CD4-positive, CD25-positive, alpha-beta regulatory T cell (primary cell): ENCODE results near the gene AK4. TPM values are rescaled to one million over a fixed set of nuclear protein-coding genes. Genes with fewer than 3 reads are reported as not detected.

Source experiments
- ATAC-seq, 2 donors: fragments of 150-1000 bp; cut with Tn5 transposase; one replicate each; pipeline ENCODE4 v1.10.0; 2021; ENCODE audit warnings: low read depth in 2 of 2, moderate number of reproducible peaks in 2 of 2, moderate library complexity in 1 of 2
- DNase-seq, 3 donors: peaks; one replicate each; pipeline versions ENCODE4 v3.0.0 to v3.0.0-alpha.2; 2012 to 2022; ENCODE audit warnings: mixed read lengths in 1 of 3
- H3K27ac ChIP-seq: one replicate; pipeline ENCODE4 v1.7.0; 2013; ENCODE audit warnings: mild to moderate bottlenecking, low read length; ENCODE audit not compliant: insufficient read depth, poor library complexity, severe bottlenecking
- H3K27me3 ChIP-seq: one replicate; pipeline ENCODE4 v1.7.0; 2013; ENCODE audit warnings: low read length; ENCODE audit not compliant: control insufficient read depth, insufficient read depth
- H3K36me3 ChIP-seq: one replicate; pipeline ENCODE4 v1.7.0; 2013; ENCODE audit warnings: mild to moderate bottlenecking, low read length, moderate library complexity; ENCODE audit not compliant: control insufficient read depth, insufficient read depth
- H3K4me1 ChIP-seq: 2 replicates; pipeline ENCODE4 v1.7.0; 2013; ENCODE audit warnings: mild to moderate bottlenecking, low read length; ENCODE audit not compliant: insufficient read depth, control insufficient read depth, poor library complexity, severe bottlenecking
- H3K4me3 ChIP-seq: one replicate; pipeline ENCODE4 v1.7.0; 2013; ENCODE audit warnings: low read depth, mild to moderate bottlenecking, low read length, moderate library complexity
- H3K9me3 ChIP-seq, 2 experiments: 1 replicate in 1 of 2; 2 replicates in 1 of 2; pipeline ENCODE4 v1.7.0; 2013; ENCODE audit warnings: low read length in 2 of 2, mild to moderate bottlenecking in 1 of 2, moderate library complexity in 1 of 2; ENCODE audit not compliant: control insufficient read depth in 2 of 2
- H3K27ac Mint-ChIP-seq, 3 donors: one replicate each; pipeline ENCODE4 v1.8.0; 2020 to 2022; ENCODE audit warnings: mild to moderate bottlenecking in 3 of 3, mixed read lengths in 3 of 3, moderate library complexity in 2 of 3
- H3K27me3 Mint-ChIP-seq: one replicate; pipeline ENCODE4 v1.8.0; 2022; ENCODE audit warnings: mild to moderate bottlenecking, mixed read lengths
- H3K36me3 Mint-ChIP-seq: one replicate; pipeline ENCODE4 v1.8.0; 2020; ENCODE audit warnings: mixed read lengths
- H3K4me1 Mint-ChIP-seq, 4 donors: one replicate each; pipeline ENCODE4 v1.8.0; 2020 to 2022; ENCODE audit warnings: mixed read lengths in 4 of 4, mild to moderate bottlenecking in 1 of 4
- H3K4me3 Mint-ChIP-seq, 4 donors: one replicate each; pipeline ENCODE4 v1.8.0; 2020 to 2022; ENCODE audit warnings: mild to moderate bottlenecking in 4 of 4, mixed read lengths in 4 of 4, moderate library complexity in 3 of 4
- H3K9me3 Mint-ChIP-seq, 7 donors: one replicate each; pipeline ENCODE4 v1.8.0; 2020 to 2022; ENCODE audit warnings: mixed read lengths in 7 of 7, mild to moderate bottlenecking in 3 of 7, moderate library complexity in 2 of 7
- polyA plus RNA-seq, 4 donors: library from polyadenylated mRNA; unstranded; fragments of 300-500 nt; fragmentation: Illumina TruSeq; gene quantifications; one replicate each; pipeline ENCODE4 v1.2.3, GENCODE V29; 2021
- total RNA-seq: library from RNA; stranded (reverse); gene quantifications from one replicate; pipeline ENCODE4 v1.2.3, GENCODE V29; 2022

AK4 gene
- total and polyA plus RNA-seq, 5 donors from 2014 or later: 0.08 to 0.56 (median 0.26) TPM; not detected in 1

- no peaks in the 10 kb centered on the region for H3K36me3 ChIP-seq
- H3K36me3 Mint-ChIP-seq: no peaks in the 10 kb centered on the region
- no peak overlapping the region for H3K27ac Mint-ChIP-seq
- no peaks in the 10 kb centered on the region for H3K9me3 Mint-ChIP-seq
- no peak overlapping the region for H3K4me3 ChIP-seq
- H3K4me1 Mint-ChIP-seq: peaks cover 0 to 20% (median 11%) of the 10 kb centered on the region in 4 donors
- no peak overlapping the region for H3K4me3 Mint-ChIP-seq
- peaks cover 29% of the 10 kb centered on the region for H3K27me3 ChIP-seq
- ATAC-seq (no peak), DNase-seq (no peak)
- peaks cover 53% of the 10 kb centered on the region for H3K27me3 Mint-ChIP-seq
- H3K4me1 ChIP-seq: peaks cover 11% of the 10 kb centered on the region
- H3K9me3 ChIP-seq: no peaks in the 10 kb centered on the region
- no peak overlapping the region for H3K27ac ChIP-seq
These were observed 119.7 kb downstream of the AK4 start for GRCh38 chr1:65267683-65268082.

GRCh38 chr1:65269612-65270011, 121.6 kb downstream of the AK4 start:
- H3K4me1 Mint-ChIP-seq: peaks cover 0 to 15% (median 6%) of the 10 kb centered on the region in 4 donors
- no peaks in the 10 kb centered on the region for H3K9me3 Mint-ChIP-seq
- peaks cover 46% of the 10 kb centered on the region for H3K27me3 Mint-ChIP-seq
- no peak for DNase-seq
- H3K9me3 ChIP-seq: no peaks in the 10 kb centered on the region
- no peak overlapping the region for H3K4me3 Mint-ChIP-seq
- no peak overlapping the region for H3K27ac ChIP-seq
- H3K36me3 Mint-ChIP-seq: no peaks in the 10 kb centered on the region
- no peak overlapping the region for H3K4me3 ChIP-seq
- peaks cover 11% of the 10 kb centered on the region for H3K4me1 ChIP-seq
- no peaks in the 10 kb centered on the region for H3K36me3 ChIP-seq
- ATAC-seq: no peak
- peaks cover 16% of the 10 kb centered on the region for H3K27me3 ChIP-seq
- H3K27ac Mint-ChIP-seq: no peak overlapping the region

- ATAC-seq (no peak), DNase-seq (no peak)
- H3K27ac ChIP-seq: no peak overlapping the region
- Mint-ChIP-seq H3K27ac (no peak overlapping the region), H3K4me1 (no peaks in the 10 kb centered on the region), H3K9me3 (no peaks in the 10 kb centered on the region), H3K4me3 (no peak overlapping the region), H3K27me3 (peaks cover 17% of the 10 kb centered on the region), H3K36me3 (no peaks in the 10 kb centered on the region)
- H3K27me3 ChIP-seq: peaks cover 1% of the 10 kb centered on the region
- H3K4me3 ChIP-seq: no peak overlapping the region
- no peaks in the 10 kb centered on the region for H3K4me1 ChIP-seq
- H3K36me3 ChIP-seq: no peaks in the 10 kb centered on the region
- no peaks in the 10 kb centered on the region for H3K9me3 ChIP-seq
These were observed 128.4 kb downstream of the AK4 start for GRCh38 chr1:65276197-65276939.

GRCh38 chr1:65277605-65278347, 129.8 kb downstream of the AK4 start:
- Mint-ChIP-seq H3K4me1 (no peaks in the 10 kb centered on the region), H3K36me3 (no peaks in the 10 kb centered on the region), H3K27ac (no peak overlapping the region), H3K9me3 (no peaks in the 10 kb centered on the region), H3K4me3 (no peak overlapping the region), H3K27me3 (peaks cover 17% of the 10 kb centered on the region)
- no peaks in the 10 kb centered on the region for H3K9me3 ChIP-seq
- no peak overlapping the region for H3K27ac ChIP-seq
- H3K4me3 ChIP-seq: no peak overlapping the region
- ATAC-seq (no peak), DNase-seq (no peak)
- H3K4me1 ChIP-seq: no peaks in the 10 kb centered on the region
- no peaks in the 10 kb centered on the region for H3K36me3 ChIP-seq
- peaks cover 1% of the 10 kb centered on the region for H3K27me3 ChIP-seq

GRCh38 chr1:65278376-65279069, 130.5 kb downstream of the AK4 start:
- ATAC-seq: no peak
- DNase-seq: no peak
- Histone ChIP-seq H3K27me3 (peaks cover 1% of the 10 kb centered on the region), H3K27ac (no peak overlapping the region), H3K9me3 (no peaks in the 10 kb centered on the region), H3K36me3 (no peaks in the 10 kb centered on the region), H3K4me3 (no peak overlapping the region), H3K4me1 (no peaks in the 10 kb centered on the region)
- no peaks in the 10 kb centered on the region for H3K36me3 Mint-ChIP-seq
- H3K4me1 Mint-ChIP-seq: no peaks in the 10 kb centered on the region
- no peak overlapping the region for H3K27ac Mint-ChIP-seq
- H3K27me3 Mint-ChIP-seq: peaks cover 13% of the 10 kb centered on the region
- no peak overlapping the region for H3K4me3 Mint-ChIP-seq
- H3K9me3 Mint-ChIP-seq: no peaks in the 10 kb centered on the region

- Histone ChIP-seq H3K27ac (no peak overlapping the region), H3K4me3 (no peak overlapping the region), H3K36me3 (no peaks in the 10 kb centered on the region), H3K4me1 (no peaks in the 10 kb centered on the region), H3K9me3 (no peaks in the 10 kb centered on the region), H3K27me3 (peaks cover 1% of the 10 kb centered on the region)
- H3K27me3 Mint-ChIP-seq: peaks cover 13% of the 10 kb centered on the region
- no peaks in the 10 kb centered on the region for H3K4me1 Mint-ChIP-seq
- peaks cover 0 to 2% (median 0%) of the 10 kb centered on the region in 7 donors for H3K9me3 Mint-ChIP-seq
- no peaks in the 10 kb centered on the region for H3K36me3 Mint-ChIP-seq
- no peak overlapping the region for H3K27ac Mint-ChIP-seq
- H3K4me3 Mint-ChIP-seq: no peak overlapping the region
- no peak for ATAC-seq
- no peak for DNase-seq
These were observed 131.2 kb downstream of the AK4 start for GRCh38 chr1:65279070-65279779.
